Subcutaneous adipose tissue (tissue), 4 donors: ENCODE measurements around the gene SLC25A38. TPM values are rescaled to one million over a fixed set of nuclear protein-coding genes. Genes with fewer than 3 reads are reported as not detected.

Source experiments
- total RNA-seq, 4 donors: library from RNA; depleted of rRNA; stranded (reverse); fragments of >200 nt; gene quantifications; one replicate each; pipeline ENCODE4 v1.1.0, GENCODE V29; 2016
- TF ChIP-seq, protein P1 (sequence below): fragments of 450-650 bp; IDR thresholded peaks from one replicate; pipeline ENCODE4 v1.5.1; 2016; ENCODE audit warnings: low read depth, mild to moderate bottlenecking, control low read depth, antibody characterized with exemption, moderate library complexity

SLC25A38 gene
- total RNA-seq, 4 donors from 2014 or later = 16.6 to 25.4 (median 21.5) TPM

DNA sequence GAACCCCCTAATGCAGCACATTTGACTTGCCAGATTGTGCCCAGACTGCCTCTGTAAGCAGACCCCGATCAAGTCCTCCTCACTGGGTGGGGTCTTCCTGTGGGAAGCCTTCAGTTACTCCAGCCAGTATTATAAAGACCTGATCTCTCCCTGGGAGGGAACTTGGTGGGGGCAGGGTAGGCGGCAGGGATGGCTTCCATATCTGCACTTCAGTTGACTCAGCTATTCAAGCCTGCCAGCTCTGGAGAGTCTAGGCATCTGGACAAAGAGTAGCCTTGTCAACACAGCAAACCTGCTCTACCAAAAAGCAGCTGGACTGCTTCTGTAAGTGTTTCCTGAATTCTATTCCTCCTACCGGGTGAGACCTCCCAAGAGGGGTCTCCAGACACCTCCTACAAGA is 21.0 kb upstream of the SLC25A38 start:
- TF ChIP-seq, protein P1, sequence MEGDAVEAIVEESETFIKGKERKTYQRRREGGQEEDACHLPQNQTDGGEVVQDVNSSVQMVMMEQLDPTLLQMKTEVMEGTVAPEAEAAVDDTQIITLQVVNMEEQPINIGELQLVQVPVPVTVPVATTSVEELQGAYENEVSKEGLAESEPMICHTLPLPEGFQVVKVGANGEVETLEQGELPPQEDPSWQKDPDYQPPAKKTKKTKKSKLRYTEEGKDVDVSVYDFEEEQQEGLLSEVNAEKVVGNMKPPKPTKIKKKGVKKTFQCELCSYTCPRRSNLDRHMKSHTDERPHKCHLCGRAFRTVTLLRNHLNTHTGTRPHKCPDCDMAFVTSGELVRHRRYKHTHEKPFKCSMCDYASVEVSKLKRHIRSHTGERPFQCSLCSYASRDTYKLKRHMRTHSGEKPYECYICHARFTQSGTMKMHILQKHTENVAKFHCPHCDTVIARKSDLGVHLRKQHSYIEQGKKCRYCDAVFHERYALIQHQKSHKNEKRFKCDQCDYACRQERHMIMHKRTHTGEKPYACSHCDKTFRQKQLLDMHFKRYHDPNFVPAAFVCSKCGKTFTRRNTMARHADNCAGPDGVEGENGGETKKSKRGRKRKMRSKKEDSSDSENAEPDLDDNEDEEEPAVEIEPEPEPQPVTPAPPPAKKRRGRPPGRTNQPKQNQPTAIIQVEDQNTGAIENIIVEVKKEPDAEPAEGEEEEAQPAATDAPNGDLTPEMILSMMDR = no peak

DNA sequence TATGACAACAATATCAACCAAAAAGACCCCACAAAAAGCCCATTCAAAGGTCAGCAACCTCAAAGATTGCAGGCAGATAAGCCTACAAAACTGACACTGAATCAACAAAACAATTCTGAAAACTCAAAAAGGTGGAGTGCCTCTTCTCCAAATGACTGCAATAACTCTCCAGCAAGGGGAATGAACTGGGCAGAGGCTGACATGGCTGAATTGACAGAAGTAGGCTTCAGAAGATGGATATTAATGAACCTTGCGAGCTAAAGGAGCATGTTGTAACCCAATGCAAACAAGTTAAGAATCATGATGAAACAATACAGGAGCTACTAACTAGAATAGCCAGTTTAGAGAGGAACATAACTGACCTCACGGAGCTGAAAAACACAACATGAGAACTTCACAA is 20.4 kb upstream of the SLC25A38 start:
- TF ChIP-seq, protein P1 = no peak

DNA sequence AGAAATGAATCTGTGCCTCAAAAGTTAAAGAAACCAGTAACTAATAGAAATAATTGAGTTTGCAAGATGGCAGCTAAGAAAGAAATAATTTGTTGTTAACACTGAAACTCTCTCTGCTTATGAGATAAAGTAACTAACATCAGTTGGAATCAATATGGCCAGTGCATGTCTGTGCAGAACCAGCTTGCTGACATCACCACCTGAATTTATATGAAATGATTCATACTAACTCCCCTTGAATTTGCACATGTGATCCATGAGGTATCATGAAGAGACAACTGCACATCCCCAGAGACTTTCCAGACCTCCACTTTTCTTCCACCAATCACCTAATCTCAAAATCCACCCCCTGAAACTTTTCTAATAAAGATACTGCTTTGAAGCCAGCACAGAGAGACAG is 10.3 kb upstream of the SLC25A38 start:
- TF ChIP-seq, protein P1 = no peak

DNA sequence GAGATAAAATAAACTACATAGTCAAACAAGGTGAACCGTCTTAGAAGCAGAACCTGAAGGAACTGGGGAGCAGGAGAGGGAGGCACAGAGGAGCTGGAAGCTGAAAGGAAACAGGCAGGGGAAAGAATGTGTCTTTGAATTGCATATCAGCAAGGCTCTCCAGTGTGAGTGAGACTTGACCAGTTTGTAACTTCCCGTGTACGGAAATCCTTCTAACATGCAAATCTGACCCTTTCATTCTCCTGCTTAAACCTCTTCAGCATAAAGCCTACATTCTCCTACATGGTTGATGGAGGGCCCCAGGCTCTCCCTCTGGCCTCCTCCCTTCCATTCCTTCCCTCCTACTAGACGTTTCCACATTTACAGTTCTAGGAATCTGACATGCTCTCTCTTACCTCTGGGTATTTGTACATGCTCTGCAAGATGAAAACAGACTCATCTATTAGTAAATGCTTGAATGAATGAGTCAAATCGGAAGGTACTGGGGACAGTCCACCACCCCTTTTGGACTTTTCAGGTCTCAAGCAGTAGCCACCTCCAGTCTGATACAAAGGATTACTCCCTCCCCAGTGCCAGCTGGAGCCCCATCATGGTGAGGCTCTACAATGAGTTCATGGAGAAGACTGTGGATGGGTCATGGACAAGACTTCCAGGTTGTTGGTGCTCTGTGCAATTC is 6.1 kb upstream of the SLC25A38 start:
- TF ChIP-seq, protein P1 = no peak

DNA sequence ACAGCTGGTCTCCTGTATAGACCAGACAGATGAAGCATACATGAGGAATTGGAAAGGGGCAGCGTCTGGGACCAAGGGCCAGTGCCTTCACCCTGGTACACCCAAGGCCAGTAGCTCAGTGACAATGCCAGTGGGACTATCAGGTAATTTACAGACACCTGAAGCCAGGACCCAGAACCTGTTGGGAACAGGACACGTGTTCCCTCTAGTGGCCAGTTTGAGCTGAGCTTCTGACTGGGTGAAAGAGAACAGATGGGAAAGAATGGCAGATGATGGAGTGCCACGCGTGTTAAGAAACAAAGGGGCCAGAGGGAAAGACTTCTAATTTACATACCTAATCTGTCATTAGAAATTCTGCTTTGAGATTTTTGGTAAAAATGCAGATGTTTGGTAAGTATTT is 5.1 kb upstream of the SLC25A38 start:
- TF ChIP-seq, protein P1 = no peak

DNA sequence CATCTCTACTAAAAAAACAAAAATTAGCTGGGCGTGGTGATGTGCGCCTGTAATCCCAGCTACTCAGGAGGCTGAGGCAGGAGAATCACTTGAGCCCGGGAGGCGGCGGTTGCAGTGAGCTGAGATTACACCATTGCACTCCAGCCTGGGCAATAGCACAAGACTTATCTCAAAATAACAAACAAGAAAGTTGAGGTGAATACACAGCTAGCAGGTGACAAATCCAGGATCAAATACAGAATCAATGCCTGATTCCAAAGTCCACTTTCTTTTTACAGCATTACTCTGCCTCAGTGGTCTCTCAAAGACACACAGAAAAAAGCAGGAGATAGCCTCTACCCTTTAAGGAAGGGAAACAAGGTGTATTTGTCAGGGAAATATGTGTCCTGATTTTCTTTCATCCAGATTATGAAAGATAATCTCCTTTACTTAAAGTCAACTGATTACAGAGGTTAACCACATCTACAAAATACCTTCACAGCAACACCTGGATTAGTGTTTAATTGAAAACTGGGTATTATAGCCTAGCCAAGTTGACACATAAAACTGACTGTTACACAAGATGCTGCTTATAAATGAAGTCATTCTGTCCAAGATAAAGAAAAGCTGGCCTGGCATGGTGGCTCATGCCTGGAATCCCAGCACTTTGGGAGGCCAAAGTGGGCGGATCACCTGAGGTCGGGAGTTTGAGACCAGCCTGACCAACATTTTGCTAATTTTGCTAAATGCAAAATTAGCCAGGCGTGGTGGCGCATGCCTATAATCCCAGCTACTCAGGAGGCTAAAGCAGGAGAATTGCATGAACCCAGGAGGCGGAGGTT is 4.0 kb upstream of the SLC25A38 start:
- TF ChIP-seq, protein P1 = no peak

DNA sequence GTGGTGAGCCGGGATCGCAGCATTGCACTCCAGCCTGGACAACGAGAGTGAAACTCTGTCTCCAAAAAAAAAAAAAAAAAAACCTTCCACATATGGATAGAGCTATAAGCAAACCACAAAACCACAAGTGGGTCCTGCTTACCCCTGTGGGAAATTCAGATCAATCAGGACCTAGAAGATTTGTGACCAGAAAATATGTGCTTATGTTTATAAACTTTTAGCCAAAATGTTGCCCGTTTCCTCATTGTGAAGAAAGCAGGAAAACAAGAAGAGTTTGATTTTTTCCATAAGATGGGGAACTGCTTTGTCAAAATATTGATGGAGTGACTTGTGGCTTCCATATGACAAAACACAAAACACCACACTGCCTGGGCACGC is 3.4 kb upstream of the SLC25A38 start:
- TF ChIP-seq, protein P1 = no peak
